ENCODE measurements around the gene CHCHD6.

Gene CHCHD6

GRCh38 chr3:126926684-126927400 lies 222.8 kb downstream of the CHCHD6 start:
- TF ChIP-seq CTCF (conservative IDR thresholded peaks at IDR 0.05; ENCODE audit: low read length), result peak; percentile 61
- peak; percentile 84 for DNase-seq (ENCODE audit: low read depth)
- H3K4me3 ChIP-seq (ENCODE audit: low read length), result no peak overlapping the region

- H3K4me3 ChIP-seq (ENCODE audit: low read length), result no peak overlapping the region
- no peak for TF ChIP-seq CTCF (conservative IDR thresholded peaks at IDR 0.05; ENCODE audit: low read length)
- no peak for DNase-seq (ENCODE audit: low read depth)
Measured at GRCh38 chr3:126927401-126927750, 223.3 kb downstream of the CHCHD6 start.

- no peak for DNase-seq (ENCODE audit: low read depth)
- no peak overlapping the region for H3K4me3 ChIP-seq (ENCODE audit: low read length)
- TF ChIP-seq CTCF (conservative IDR thresholded peaks at IDR 0.05; ENCODE audit: low read length), result no peak
Measured at GRCh38 chr3:126927846-126928245, 223.8 kb downstream of the CHCHD6 start.

GRCh38 chr3:126928921-126929474 lies 225.0 kb downstream of the CHCHD6 start:
- no peak for TF ChIP-seq CTCF (conservative IDR thresholded peaks at IDR 0.05; ENCODE audit: low read length)
- no peak overlapping the region for H3K4me3 ChIP-seq (ENCODE audit: low read length)
- DNase-seq (ENCODE audit: low read depth), result no peak

- no peak for DNase-seq (ENCODE audit: low read depth)
- TF ChIP-seq CTCF (conservative IDR thresholded peaks at IDR 0.05; ENCODE audit: low read length), result no peak
- H3K4me3 ChIP-seq (ENCODE audit: low read length), result no peak overlapping the region
Measured at GRCh38 chr3:126930936-126931600, 227.0 kb downstream of the CHCHD6 start.

GRCh38 chr3:126931806-126932187 lies 227.8 kb downstream of the CHCHD6 start:
- TF ChIP-seq CTCF (conservative IDR thresholded peaks at IDR 0.05; ENCODE audit: low read length), result no peak
- no peak overlapping the region for H3K4me3 ChIP-seq (ENCODE audit: low read length)
- DNase-seq (ENCODE audit: low read depth), result no peak
